ENCODE results near the gene SSNA1. TPM values are rescaled to one million over a fixed set of nuclear protein-coding genes. Genes with fewer than 3 reads are reported as not detected.
A peak's percentile ranks its signal among the peaks of the same experiment; 100 is the strongest.

Gene SSNA1
- total RNA-seq, 4 donors from 2014 or later = 37.3 to 73.9 (median 53.5) TPM

DNA sequence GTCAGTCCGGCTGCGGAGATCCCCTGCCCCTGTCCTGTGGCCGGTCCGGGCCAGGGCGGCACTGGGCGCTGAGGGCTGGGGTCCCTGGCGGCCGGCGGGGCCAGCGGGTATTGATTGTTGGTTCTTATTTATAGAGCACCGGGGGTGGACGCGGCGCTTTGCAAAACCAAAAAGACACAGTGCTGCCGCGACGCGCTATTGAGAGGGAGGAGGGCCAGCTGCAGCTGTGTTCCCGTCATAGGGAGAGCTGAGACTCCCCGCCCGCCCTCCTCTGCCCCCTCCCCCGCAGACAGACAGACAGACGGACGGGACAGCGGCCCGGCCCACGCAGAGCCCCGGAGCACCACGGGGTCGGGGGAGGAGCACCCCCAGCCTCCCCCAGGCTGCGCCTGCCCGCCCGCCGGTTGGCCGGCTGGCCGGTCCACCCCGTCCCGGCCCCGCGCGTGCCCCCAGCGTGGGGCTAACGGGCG is 21.2 kb upstream of the SSNA1 start:
- Histone ChIP-seq H3K27me3 (peaks cover 9 to 84% of the 10 kb centered on the region in 2 donors), H3K4me3 (no peak overlapping the region), H3K36me3 (no peaks in the 10 kb centered on the region), H3K9me3 (no peaks in the 10 kb centered on the region), H3K4me1 (peaks cover 0 to 49% (median 24%) of the 10 kb centered on the region in 4 donors), H3K27ac (no peak overlapping the region)
- TF ChIP-seq EP300 (IDR thresholded peaks at IDR 0.05) = no peak
- TF ChIP-seq, protein P1, sequence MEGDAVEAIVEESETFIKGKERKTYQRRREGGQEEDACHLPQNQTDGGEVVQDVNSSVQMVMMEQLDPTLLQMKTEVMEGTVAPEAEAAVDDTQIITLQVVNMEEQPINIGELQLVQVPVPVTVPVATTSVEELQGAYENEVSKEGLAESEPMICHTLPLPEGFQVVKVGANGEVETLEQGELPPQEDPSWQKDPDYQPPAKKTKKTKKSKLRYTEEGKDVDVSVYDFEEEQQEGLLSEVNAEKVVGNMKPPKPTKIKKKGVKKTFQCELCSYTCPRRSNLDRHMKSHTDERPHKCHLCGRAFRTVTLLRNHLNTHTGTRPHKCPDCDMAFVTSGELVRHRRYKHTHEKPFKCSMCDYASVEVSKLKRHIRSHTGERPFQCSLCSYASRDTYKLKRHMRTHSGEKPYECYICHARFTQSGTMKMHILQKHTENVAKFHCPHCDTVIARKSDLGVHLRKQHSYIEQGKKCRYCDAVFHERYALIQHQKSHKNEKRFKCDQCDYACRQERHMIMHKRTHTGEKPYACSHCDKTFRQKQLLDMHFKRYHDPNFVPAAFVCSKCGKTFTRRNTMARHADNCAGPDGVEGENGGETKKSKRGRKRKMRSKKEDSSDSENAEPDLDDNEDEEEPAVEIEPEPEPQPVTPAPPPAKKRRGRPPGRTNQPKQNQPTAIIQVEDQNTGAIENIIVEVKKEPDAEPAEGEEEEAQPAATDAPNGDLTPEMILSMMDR (IDR thresholded peaks at IDR 0.05) = no peak
- TF ChIP-seq POLR2A (IDR thresholded peaks at IDR 0.05) = no peak
- no peak for DNase-seq (ENCODE audit: low spot score in 2 of 2)
- 30 to 65% methylated on average over 4 to 18 of the region's 44 CpGs for WGBS, 2 donors

- Histone ChIP-seq H3K4me1 (peaks cover 0 to 42% (median 20%) of the 10 kb centered on the region in 4 donors), H3K27ac (no peak overlapping the region), H3K36me3 (no peaks in the 10 kb centered on the region), H3K4me3 (peak overlapping the region in 2 of 4 donors; percentile 22 to 41), H3K9me3 (no peaks in the 10 kb centered on the region), H3K27me3 (peaks cover 9 to 77% of the 10 kb centered on the region in 2 donors)
- 1 to 3% methylated on average over 16 to 42 of the region's 57 CpGs for WGBS, 2 donors
- no peak for DNase-seq (ENCODE audit: low spot score in 2 of 2)
- no peak for TF ChIP-seq EP300 (IDR thresholded peaks at IDR 0.05)
- no peak for TF ChIP-seq POLR2A (IDR thresholded peaks at IDR 0.05)
- TF ChIP-seq, protein P1 (IDR thresholded peaks at IDR 0.05) = no peak
These were observed 20.5 kb upstream of the SSNA1 start for GRCh38 chr9:137167747-137168572.

GRCh38 chr9:137168573-137168903 is 19.9 kb upstream of the SSNA1 start:
- DNase-seq (ENCODE audit: low spot score in 2 of 2) = no peak
- Histone ChIP-seq H3K9me3 (no peaks in the 10 kb centered on the region), H3K27me3 (peaks cover 9 to 71% of the 10 kb centered on the region in 2 donors), H3K36me3 (no peaks in the 10 kb centered on the region), H3K4me1 (peaks cover 0 to 36% (median 16%) of the 10 kb centered on the region in 4 donors), H3K4me3 (peak overlapping the region in 3 of 4 donors; percentile 13 to 41 (median 22)), H3K27ac (no peak overlapping the region)
- WGBS, 2 donors = 0% methylated on average over 8 to 35 of the region's 36 CpGs
- TF ChIP-seq, protein P1 (IDR thresholded peaks at IDR 0.05) = no peak
- TF ChIP-seq POLR2A (IDR thresholded peaks at IDR 0.05) (no peak), EP300 (IDR thresholded peaks at IDR 0.05) (no peak)

GRCh38 chr9:137168904-137169856 is 19.3 kb upstream of the SSNA1 start:
- H3K9me3 ChIP-seq = no peaks in the 10 kb centered on the region
- H3K36me3 ChIP-seq = no peaks in the 10 kb centered on the region
- H3K4me3 ChIP-seq = peak overlapping the region in 3 of 4 donors; percentile 13 to 41 (median 22)
- 0 to 1% methylated on average over 10 to 84 of the region's 124 CpGs for WGBS, 2 donors
- TF ChIP-seq, protein P1 (IDR thresholded peaks at IDR 0.05) = no peak
- TF ChIP-seq POLR2A (IDR thresholded peaks at IDR 0.05) = no peak
- no peak for TF ChIP-seq EP300 (IDR thresholded peaks at IDR 0.05)
- H3K4me1 ChIP-seq = peaks cover 0 to 33% (median 16%) of the 10 kb centered on the region in 4 donors
- DNase-seq (ENCODE audit: low spot score in 2 of 2) = no peak
- H3K27ac ChIP-seq = no peak overlapping the region
- peaks cover 9 to 65% of the 10 kb centered on the region in 2 donors for H3K27me3 ChIP-seq

Data from tibial nerve (tissue), 4 donors.